Measurements from ENCODE around the gene SLC25A23.

GRCh38 chr19:6421075-6422014 is 38.2 kb downstream of the SLC25A23 start:
- TF ChIP-seq, protein P1, sequence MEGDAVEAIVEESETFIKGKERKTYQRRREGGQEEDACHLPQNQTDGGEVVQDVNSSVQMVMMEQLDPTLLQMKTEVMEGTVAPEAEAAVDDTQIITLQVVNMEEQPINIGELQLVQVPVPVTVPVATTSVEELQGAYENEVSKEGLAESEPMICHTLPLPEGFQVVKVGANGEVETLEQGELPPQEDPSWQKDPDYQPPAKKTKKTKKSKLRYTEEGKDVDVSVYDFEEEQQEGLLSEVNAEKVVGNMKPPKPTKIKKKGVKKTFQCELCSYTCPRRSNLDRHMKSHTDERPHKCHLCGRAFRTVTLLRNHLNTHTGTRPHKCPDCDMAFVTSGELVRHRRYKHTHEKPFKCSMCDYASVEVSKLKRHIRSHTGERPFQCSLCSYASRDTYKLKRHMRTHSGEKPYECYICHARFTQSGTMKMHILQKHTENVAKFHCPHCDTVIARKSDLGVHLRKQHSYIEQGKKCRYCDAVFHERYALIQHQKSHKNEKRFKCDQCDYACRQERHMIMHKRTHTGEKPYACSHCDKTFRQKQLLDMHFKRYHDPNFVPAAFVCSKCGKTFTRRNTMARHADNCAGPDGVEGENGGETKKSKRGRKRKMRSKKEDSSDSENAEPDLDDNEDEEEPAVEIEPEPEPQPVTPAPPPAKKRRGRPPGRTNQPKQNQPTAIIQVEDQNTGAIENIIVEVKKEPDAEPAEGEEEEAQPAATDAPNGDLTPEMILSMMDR (IDR thresholded peaks at IDR 0.05) = no peak
- no peak for TF ChIP-seq POLR2A (IDR thresholded peaks at IDR 0.05)
